Astrocyte of the cerebellum (primary cell): Measurements from ENCODE around the gene ERG28.
A peak's percentile ranks its signal among the peaks of the same experiment; 100 is the strongest.

ENCODE experiments used
- DNase-seq: peaks from one replicate; pipeline ENCODE4 v3.0.0-alpha.2; 2011; ENCODE audit warnings: low read depth
- H3K4me3 ChIP-seq: 2 replicates; pipeline ENCODE4 v1.5.1; 2011; ENCODE audit warnings: mild to moderate bottlenecking, low read depth, low read length, moderate library complexity
- CTCF ChIP-seq: IDR thresholded peaks from 2 replicates; pipeline ENCODE4 v1.5.1; 2012; ENCODE audit warnings: low read length, low read depth, moderate library complexity, mild to moderate bottlenecking; ENCODE audit errors: missing control alignments
- in situ Hi-C: cut with HindIII; loops from 2 replicates; pipeline ENCODE4 v1.10.0; 2017; ENCODE audit warnings: low sequenced_read_pairs

ERG28 gene

GRCh38 chr14:75647640-75648039 lies 13.0 kb downstream of the ERG28 start:
- in situ Hi-C loops = no loop called here
- H3K4me3 ChIP-seq = no peak overlapping the region
- no peak for TF ChIP-seq CTCF
- DNase-seq = peak; percentile 9

- no peak for DNase-seq
- TF ChIP-seq CTCF = no peak
- in situ Hi-C loops = no loop called here
- no peak overlapping the region for H3K4me3 ChIP-seq
These were observed 13.9 kb downstream of the ERG28 start for GRCh38 chr14:75646762-75647161.

- no peak overlapping the region for H3K4me3 ChIP-seq
- DNase-seq = no peak
- in situ Hi-C loops = no loop called here
- TF ChIP-seq CTCF = no peak
These were observed 15.6 kb downstream of the ERG28 start for GRCh38 chr14:75645056-75645455.

- H3K4me3 ChIP-seq = no peak overlapping the region
- DNase-seq = no peak
- in situ Hi-C loops = no loop called here
- TF ChIP-seq CTCF = no peak
These were observed 16.7 kb downstream of the ERG28 start for GRCh38 chr14:75643985-75644384.

- H3K4me3 ChIP-seq = no peak overlapping the region
- in situ Hi-C loops = no loop called here
- no peak for DNase-seq
- TF ChIP-seq CTCF = no peak
These were observed 19.8 kb downstream of the ERG28 start for GRCh38 chr14:75640876-75641275.

GRCh38 chr14:75636100-75636692 lies 24.5 kb downstream of the ERG28 start:
- in situ Hi-C loops = no loop called here
- H3K4me3 ChIP-seq = no peak overlapping the region
- TF ChIP-seq CTCF = no peak
- DNase-seq = no peak
